Hippocampal formation (tissue), 2 donors: ENCODE results near the gene MOB3B.

Experiments
- DNase-seq, 2 donors: peaks; one replicate each; lab custom pipeline; 2025; lab: John Stamatoyannopoulos, UW

MOB3B gene

GRCh38 chr9:27541740-27542139, 12.1 kb upstream of the MOB3B start:
- DNase-seq: no peak

- DNase-seq: no peak
Measured at GRCh38 chr9:27540502-27540901, 10.9 kb upstream of the MOB3B start.

DNA sequence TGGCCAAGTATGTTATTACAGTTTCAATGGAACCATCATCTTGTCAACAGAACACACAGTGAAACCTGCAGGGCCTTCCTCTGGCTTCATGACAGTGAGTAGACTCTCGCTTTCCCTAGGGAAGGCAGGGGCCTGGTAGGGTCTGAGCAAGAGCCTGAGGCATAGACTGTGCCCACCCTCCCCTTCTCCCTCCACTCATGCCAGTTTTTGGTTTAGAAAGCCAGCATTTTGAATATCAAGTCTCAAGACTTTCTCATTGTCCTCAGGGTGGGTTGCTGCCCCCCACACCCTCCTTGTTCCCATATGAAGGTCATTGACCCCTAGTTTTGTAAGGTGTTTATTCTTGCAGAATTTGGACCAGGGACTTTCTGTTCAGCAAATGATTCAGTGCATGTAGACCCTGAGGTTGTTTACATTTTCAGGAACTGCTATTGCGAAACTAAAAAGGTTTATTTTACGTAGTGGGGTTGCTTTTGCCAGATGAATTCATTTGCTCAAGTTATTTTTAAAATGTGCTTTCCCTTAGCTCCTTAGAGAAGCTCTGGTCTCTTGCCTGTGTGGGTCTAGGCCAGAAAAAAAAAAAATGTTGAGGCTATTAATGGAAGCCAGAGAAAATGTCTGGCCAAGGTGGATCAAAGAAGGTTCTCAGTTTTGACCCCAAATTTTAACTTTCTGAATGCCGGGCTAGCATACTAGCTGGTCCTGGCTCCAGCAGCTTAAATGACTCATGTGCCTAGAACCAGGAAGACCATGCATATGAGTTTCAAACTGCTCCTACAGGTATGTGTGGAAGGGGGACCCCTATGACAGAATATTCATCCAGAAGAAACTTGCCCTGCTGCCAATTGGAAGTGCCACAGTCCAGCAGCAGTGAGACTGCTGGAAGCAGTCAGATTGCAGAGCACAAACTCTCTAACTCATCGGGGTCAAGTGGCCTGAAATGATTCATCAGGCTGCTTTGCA, 10.1 kb upstream of the MOB3B start:
- peak in 1 of 2 donors; percentile 55 for DNase-seq

- DNase-seq: no peak
Measured at GRCh38 chr9:27538647-27539046, 9.0 kb upstream of the MOB3B start.

DNA sequence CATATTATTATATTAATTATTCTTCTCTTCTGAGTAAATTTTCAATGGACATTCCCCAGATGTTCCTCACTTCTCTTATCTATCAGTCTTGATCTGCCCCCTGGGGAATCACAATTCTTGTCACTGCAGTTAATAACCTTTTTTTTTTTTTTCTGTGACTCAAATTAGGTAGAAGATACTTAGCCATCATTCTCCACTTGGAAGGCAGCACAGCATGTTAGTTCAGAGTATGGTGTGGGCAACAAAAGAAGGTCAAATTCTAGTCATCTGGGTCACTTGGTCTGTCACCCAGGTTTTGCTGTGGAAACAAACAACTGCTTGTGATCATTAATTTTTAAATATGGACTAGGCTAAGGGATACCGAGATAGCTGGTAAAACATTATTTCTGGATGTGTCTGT, 8.1 kb upstream of the MOB3B start:
- no peak for DNase-seq

DNA sequence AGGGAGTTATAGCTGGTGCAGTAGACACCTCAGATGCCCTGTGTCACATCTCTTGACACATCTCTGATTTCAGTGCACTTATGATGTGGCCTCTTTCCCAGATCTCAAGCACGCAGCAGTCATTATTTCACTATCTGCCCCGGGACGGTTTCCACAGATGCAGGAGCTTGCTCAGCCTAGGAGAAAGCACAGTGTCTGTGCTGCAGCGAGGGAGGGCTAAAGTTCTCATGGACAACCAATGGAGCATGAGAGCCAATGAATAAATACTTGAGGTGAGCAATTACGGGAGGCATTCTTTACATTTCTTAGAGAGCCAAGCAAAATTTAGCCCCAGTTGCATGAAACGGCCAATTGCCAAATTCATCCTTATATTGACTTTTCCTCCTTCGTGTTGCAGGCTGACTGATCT, 7.4 kb upstream of the MOB3B start:
- no peak for DNase-seq

GRCh38 chr9:27536168-27536567, 6.6 kb upstream of the MOB3B start:
- no peak for DNase-seq

GRCh38 chr9:27535701-27536118, 6.1 kb upstream of the MOB3B start:
- DNase-seq: peak; percentile 36 to 77

DNA sequence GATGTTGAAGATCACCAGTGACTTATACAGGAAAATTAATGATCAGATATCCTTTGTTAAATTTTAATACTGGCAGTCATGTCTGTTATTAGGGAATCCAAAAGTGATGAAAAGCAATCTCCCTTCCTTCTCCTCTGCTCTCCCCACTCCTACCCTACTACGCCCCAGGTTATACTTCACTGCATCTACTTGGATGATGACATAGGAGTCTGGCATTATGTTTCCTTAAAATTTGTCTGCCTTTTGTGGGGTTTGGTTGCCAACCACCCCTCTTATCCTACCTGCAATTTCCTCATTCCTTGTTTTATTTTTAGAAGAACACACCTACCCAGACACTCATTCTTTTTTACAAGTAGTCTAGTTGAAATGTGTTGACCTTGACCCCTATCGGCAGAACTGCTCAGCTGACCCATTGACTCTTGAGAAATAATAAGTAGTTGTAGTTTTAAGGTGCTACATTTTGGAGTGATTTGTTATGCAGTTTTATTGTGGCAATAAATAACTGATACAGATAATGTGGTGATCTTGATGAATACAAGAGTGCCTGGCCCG, 5.1 kb upstream of the MOB3B start:
- DNase-seq: no peak

DNA sequence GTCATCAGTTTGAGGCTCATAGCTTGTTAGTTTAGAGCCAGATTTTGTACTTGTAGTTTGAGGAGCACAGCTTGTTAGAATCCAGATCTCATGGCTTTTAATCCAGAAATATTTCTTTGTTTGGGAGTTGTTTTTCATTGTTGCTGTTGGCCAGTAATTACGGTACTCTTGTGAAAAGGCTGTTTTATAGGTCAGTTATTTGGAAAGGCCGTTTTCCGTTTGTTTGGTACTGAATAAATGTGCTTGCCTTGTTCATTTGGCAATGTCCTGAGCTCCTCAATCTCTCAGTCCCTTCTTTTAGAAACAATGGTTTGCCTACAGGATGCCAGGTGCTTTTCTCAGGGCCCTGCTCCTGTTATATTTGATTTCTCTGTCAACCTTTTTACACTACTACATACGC, 4.5 kb upstream of the MOB3B start:
- DNase-seq: peak in 1 of 2 donors; percentile 48

DNA sequence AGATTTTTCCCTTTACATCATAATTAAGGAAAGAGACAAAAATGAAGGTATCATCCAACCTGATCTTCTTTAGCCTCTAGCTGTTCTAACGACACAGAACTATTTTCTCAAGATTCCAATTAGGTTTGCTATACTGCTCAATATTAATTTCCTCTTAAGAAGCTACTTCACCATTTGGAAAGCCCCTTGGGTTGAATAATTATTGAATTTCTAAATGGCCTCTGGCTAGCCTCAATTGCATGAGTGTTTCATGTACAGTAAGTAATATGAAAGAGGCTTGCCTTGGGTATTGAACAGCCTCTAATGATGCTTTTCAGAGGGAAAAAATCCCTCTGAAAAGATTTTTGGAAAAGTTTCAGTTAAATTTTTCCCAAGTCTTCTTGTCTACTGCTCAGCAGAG, 3.7 kb upstream of the MOB3B start:
- no peak for DNase-seq

GRCh38 chr9:27532046-27532445, 2.4 kb upstream of the MOB3B start:
- no peak for DNase-seq

GRCh38 chr9:27530915-27531755, 1.5 kb upstream of the MOB3B start:
- DNase-seq: no peak

GRCh38 chr9:27528886-27529315, 713 bp downstream of the MOB3B start:
- DNase-seq: peak in 1 of 2 donors; percentile 49

- DNase-seq: peak; percentile 60 to 67
Measured at GRCh38 chr9:27528076-27528885, 1.3 kb downstream of the MOB3B start.

GRCh38 chr9:27527702-27528075, 1.9 kb downstream of the MOB3B start:
- DNase-seq: no peak

GRCh38 chr9:27524236-27524635, 5.4 kb downstream of the MOB3B start, which contains the start of gene IFNK:
Gene IFNK (plus strand): TSS chr9:27524290. CDS start chr9:27524337, 47 bp downstream.
- no peak for DNase-seq

DNA sequence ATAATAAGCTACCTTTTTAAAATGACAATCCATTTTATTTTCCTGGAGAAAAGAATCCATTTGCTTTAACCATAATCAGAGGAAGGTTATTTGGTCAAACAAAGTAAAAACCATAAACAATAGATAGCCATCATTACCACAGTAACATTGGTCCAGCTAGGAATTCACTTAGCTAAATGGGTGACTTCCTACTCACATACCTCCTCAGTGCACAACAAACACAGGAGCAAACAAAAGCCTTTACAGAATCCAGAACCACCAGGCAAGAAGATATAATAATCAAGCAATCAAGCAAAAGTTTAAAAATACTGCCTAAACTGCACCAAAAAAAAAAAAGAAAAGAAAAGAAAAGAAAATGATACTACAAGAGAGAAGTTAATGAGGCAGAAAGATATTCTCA, 6.5 kb downstream of the MOB3B start:
- no peak for DNase-seq

GRCh38 chr9:27520986-27521385, 8.6 kb downstream of the MOB3B start:
- no peak for DNase-seq

GRCh38 chr9:27519466-27520465, 9.8 kb downstream of the MOB3B start:
- DNase-seq: no peak
